ENCODE data around the gene TARS1. TPM values are rescaled to one million over a fixed set of nuclear protein-coding genes. Genes with fewer than 3 reads are reported as not detected.

Gene TARS1
- total and polyA plus RNA-seq, 2 of the 4 experiments (the other 2 are of a cell fraction) = 90.8 to 175 TPM

DNA sequence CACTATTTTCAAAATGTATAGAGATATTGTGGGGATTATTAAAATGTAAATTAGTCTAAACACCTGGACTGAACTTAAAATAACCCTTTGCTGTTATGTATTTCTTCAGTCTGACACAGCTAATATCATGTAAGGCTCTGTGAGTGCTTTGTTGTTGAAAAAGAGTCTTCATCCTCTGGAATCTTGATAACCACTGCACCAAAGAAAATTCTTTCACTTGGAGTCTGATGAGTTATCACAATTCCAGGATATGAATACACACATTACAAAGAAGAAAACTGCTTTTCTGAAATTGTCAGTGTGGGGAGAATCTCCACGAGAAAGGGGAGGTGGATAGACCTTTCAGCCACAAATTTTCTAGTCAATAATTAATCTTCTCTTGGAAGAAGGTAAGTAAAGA, 42.3 kb upstream of the TARS1 start:
- CTCF ChIA-PET = no interaction called here
- Histone ChIP-seq H3K4me2 (ENCODE audit: low read depth, low read length) (no peak overlapping the region), H2BK120ac (ENCODE audit: low read depth, low read length) (no peak overlapping the region), H2BK15ac (ENCODE audit: low read depth, low read length) (no peak overlapping the region), H3K9me1 (ENCODE audit: insufficient read depth, low read length) (peaks cover 3% of the 10 kb centered on the region; the same call in 1 of the 2 replicates), H4K8ac (ENCODE audit: low read depth in 2 of 2, low read length in 2 of 2) (no peak overlapping the region), H3K36me3 (ENCODE audit: control insufficient read depth, insufficient read depth, low read length) (no peaks in the 10 kb centered on the region), H2AFZ (replicated peaks; ENCODE audit: low read length, poor library complexity) (no peak overlapping the region), H3K79me1 (ENCODE audit: low read depth in 1 of 2, low read length in 2 of 2) (no peaks in the 10 kb centered on the region), H3K9me3 (ENCODE audit: control insufficient read depth, insufficient read depth, low read length) (no peaks in the 10 kb centered on the region), H3K4ac (ENCODE audit: low read depth, low read length) (no peak overlapping the region), H2BK5ac (ENCODE audit: low read depth, low read length, poor library complexity, severe bottlenecking) (no peak overlapping the region), H2AK5ac (ENCODE audit: low read depth, low read length) (no peak overlapping the region), H4K20me1 (ENCODE audit: insufficient read depth, low read length) (no peaks in the 10 kb centered on the region), H3K9ac (ENCODE audit: low read depth, low read length) (no peak overlapping the region), H4K91ac (ENCODE audit: insufficient read depth, low read depth, low read length) (no peak overlapping the region), H3K18ac (ENCODE audit: low read depth, low read length) (no peak overlapping the region), H3K14ac (replicated peaks; ENCODE audit: low read depth, low read length) (no peak overlapping the region), H2BK20ac (ENCODE audit: low read depth, low read length) (no peak overlapping the region), H3K4me1 (ENCODE audit: control insufficient read depth, insufficient read depth, low read length) (peaks cover 4% of the 10 kb centered on the region; the same call in 1 of the 2 replicates), H4K5ac (ENCODE audit: low read depth, low read length) (no peak overlapping the region), H3K4me3 (ENCODE audit: insufficient read depth, low read depth, low read length) (no peak overlapping the region), H3K27me3 (ENCODE audit: control insufficient read depth, insufficient read depth, low read length) (no peaks in the 10 kb centered on the region), H2AK9ac (replicated peaks; ENCODE audit: low read depth, low read length, poor library complexity) (no peak overlapping the region), H3K23ac (ENCODE audit: low read depth, low read length) (no peak overlapping the region), H3K56ac (ENCODE audit: extremely low read depth, insufficient read depth, low read length) (no peak overlapping the region), H3K27ac (ENCODE audit: insufficient read depth, low read length) (no peak overlapping the region)
- in situ Hi-C loops (cut with MboI; ENCODE audit: low sequenced_read_pairs) = no loop called here
- DNase-seq = peak; percentile 22
- no peak for TF ChIP-seq NFE2L2 (IDR thresholded peaks at IDR 0.05; ENCODE audit: low read depth, low read length)
- BruUV-seq (replicated peaks) = no TSS peak
- intact Hi-C loops (cut with micrococcal nuclease) = no loop called here
- POLR2A ChIA-PET (ENCODE audit: unreplicated experiment) = no interaction called here
- no peak for ATAC-seq (ENCODE audit: low read depth)
- no CpG with 5 or more reads among the region's 1 CpG for WGBS, 2 experiments (ENCODE audit: extremely low coverage in 2 of 2, insufficient read length in 1 of 2)
- dilution Hi-C loops (cut with HindIII; ENCODE audit: low sequenced_read_pairs, unreplicated experiment) = no loop called here

Measured in IMR-90 (cell line).